Body of pancreas (tissue), 4 donors: ENCODE data around the gene POC1A. TPM values are rescaled to one million over a fixed set of nuclear protein-coding genes. Genes with fewer than 3 reads are reported as not detected.
A peak's percentile ranks its signal among the peaks of the same experiment; 100 is the strongest.

Experiments used
- ATAC-seq: fragments of 150-250 bp; one replicate; pipeline ENCODE4 v1.9.1; 2016
- DNase-seq, 4 donors: peaks; one replicate each; pipeline ENCODE4 v3.0.0-alpha.2; 2019
- H3K27ac ChIP-seq, 4 donors: fragments of 200-600 bp; sonication (generic); 1 replicate in 3 of 4; 2 replicates in 1 of 4; pipeline versions ENCODE4 v1.5.1 to v1.6.1; 2016 to 2019; ENCODE audit warnings: mild to moderate bottlenecking in 1 of 4, mixed read lengths in 1 of 4, moderate library complexity in 1 of 4
- H3K27me3 ChIP-seq, 2 donors: fragments of 200-600 bp; sonication (generic); one replicate each; pipeline ENCODE4 v1.6.0; 2016; ENCODE audit warnings: mild to moderate bottlenecking in 1 of 2
- H3K36me3 ChIP-seq, 2 donors: fragments of 200-600 bp; sonication (generic); replicated peaks in 1 of 2; 2 replicates each; pipeline ENCODE4 v1.5.1; 2016; ENCODE audit warnings: low read depth in 2 of 2; ENCODE audit not compliant: insufficient read depth in 1 of 2
- H3K4me1 ChIP-seq: fragments of 200-600 bp; sonication (generic); one replicate; pipeline ENCODE4 v1.6.0; 2016
- H3K4me3 ChIP-seq, 2 donors: fragments of 200-600 bp; sonication (generic); 1 replicate in 1 of 2; 2 replicates in 1 of 2; pipeline ENCODE4 v1.5.1; 2016 to 2019
- H3K9me3 ChIP-seq, 3 donors: fragments of 200-600 bp; sonication (generic); 1 replicate in 2 of 3; 2 replicates in 1 of 3; pipeline ENCODE4 v1.5.1; 2016
- CTCF ChIP-seq, 7 experiments: fragments of 450-650 bp in 4 of 7; fragments of 200-600 bp in 3 of 7; sonication (generic) in 3 of 7; IDR thresholded peaks; one replicate each; pipeline ENCODE4 v1.5.1; 2016 to 2019; ENCODE audit warnings: antibody characterized with exemption in 7 of 7
- POLR2A ChIP-seq, 3 donors: fragments of 450-650 bp; IDR thresholded peaks; one replicate each; pipeline ENCODE4 v1.6.1; 2016; ENCODE audit warnings: antibody characterized with exemption in 3 of 3, mild to moderate bottlenecking in 2 of 3
- WGBS, 2 donors: methylation state at CpG; one replicate each; pipeline ENCODE4 v1.1.5; 2017; 5-methylcytosine and 5-hydroxymethylcytosine counted together
- intact Hi-C: fragments of 100-400 bp; cut with DNase I; formaldehyde crosslinking; loops from one replicate; pipeline ENCODE4 v1.15.1; 2023
- total RNA-seq, 2 donors: library from RNA; depleted of rRNA; stranded (reverse); fragments of >200 nt; gene quantifications; one replicate each; pipeline ENCODE4 v1.1.0, GENCODE V29; 2016

POC1A gene
- total RNA-seq, 2 donors from 2014 or later: 0.26 to 3.3 TPM

DNA sequence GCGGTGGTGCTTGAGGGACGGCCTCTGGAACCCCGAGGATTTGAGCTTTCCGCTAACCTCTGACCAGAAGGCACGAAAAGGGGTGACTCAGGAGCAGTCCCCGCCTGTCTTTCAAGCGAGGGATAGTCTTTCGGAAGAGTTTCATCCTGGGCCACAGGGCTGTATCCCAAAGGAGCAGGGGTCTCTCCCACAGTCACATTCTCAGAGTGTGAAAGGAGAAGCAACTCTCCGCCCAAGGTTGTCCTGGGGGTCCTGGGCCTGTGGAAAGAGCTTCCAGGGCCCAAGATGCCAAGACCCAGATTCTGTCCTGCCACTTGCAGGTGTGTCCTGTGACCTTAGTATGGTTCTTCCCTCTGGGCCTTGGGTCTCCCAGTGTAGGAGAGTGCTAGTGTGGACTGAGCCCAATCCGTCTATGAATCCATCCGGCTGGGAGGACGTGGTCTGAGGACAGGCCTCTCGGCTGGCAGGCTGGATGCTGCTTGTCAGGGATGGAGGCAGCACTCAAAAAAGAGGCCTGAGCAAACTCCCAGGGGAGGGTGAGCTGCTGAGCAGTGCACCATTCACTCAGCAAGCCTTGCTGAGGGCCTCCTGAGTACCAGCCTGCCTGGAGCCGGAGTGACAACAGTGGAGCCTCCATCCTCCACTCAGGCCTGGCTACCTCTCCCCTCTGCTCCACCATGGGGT, 96.3 kb downstream of the POC1A start:
- H3K27ac ChIP-seq: peak overlapping the region in 3 of 4 donors; percentile 74 to 95 (median 88)
- TF ChIP-seq POLR2A (IDR thresholded peaks at IDR 0.05) (no peak), CTCF (IDR thresholded peaks at IDR 0.05) (no peak)
- DNase-seq (peak in 1 of 4 donors; percentile 18), ATAC-seq (no peak)
- no peak overlapping the region for H3K4me3 ChIP-seq
- WGBS, 2 donors: 59 to 62% methylated on average over 3 to 13 of the region's 14 CpGs
- no peaks in the 10 kb centered on the region for H3K9me3 ChIP-seq
- no peaks in the 10 kb centered on the region for H3K27me3 ChIP-seq
- no peaks in the 10 kb centered on the region for H3K36me3 ChIP-seq
- intact Hi-C loops: no loop called here
- H3K4me1 ChIP-seq: peaks cover 40% of the 10 kb centered on the region

DNA sequence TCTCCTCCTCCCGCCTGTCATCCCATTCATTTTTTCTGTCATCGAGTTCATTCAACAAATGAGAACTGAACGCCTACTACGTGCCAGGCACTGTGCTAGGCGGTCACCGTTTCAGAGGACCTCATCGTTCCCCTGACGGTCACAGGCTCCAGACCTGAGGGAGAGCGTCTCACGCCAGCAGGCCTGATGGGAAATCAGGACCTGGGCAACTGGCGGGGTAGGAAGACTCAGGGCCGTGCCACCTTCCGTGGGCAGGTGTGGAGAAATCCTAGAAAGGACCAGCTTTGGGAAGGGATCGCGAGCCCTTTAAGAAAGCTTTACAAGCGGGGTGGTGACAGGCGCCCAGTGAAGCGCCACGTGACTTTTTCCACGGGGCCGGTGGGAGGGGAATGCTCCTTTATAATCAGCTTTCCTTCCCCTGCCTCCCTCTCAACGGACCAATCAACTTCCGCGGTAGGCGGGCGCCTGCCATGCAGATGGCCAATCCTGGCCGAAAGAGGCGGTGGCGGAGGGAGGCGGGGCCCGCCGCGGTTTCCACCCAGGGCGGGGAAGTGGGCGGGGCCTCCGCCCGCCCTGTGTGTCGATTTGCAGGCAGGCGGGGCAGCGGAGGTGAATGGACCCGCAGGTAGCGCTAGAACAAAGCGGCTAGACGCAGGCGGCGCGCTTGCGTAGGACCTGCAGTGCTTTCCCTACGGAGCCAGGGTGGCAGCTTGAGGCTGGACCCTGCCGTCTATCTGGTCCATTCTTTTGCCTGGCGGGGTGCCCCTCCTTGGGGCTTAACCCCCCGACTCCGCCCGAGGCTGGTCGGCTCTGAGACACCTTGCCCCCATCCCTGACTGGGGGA, 97.0 kb downstream of the POC1A start:
- H3K4me1 ChIP-seq: peaks cover 48% of the 10 kb centered on the region
- H3K27me3 ChIP-seq: no peaks in the 10 kb centered on the region
- H3K4me3 ChIP-seq: peak overlapping the region; percentile 23 to 57
- H3K9me3 ChIP-seq: no peaks in the 10 kb centered on the region
- 0 to 1% methylated on average over 9 to 55 of the region's 55 CpGs for WGBS, 2 donors
- peak overlapping the region; percentile 85 to 95 (median 88) for H3K27ac ChIP-seq
- ATAC-seq: peak; percentile 92
- no peaks in the 10 kb centered on the region for H3K36me3 ChIP-seq
- TF ChIP-seq POLR2A (IDR thresholded peaks at IDR 0.05) (peak; percentile 47 to 80 (median 76)), CTCF (IDR thresholded peaks at IDR 0.05) (peak in 3 of 7 experiments; percentile 10 to 20 (median 13))
- peak; percentile 99 to 100 (median 100) for DNase-seq
- intact Hi-C loops: no loop called here

DNA sequence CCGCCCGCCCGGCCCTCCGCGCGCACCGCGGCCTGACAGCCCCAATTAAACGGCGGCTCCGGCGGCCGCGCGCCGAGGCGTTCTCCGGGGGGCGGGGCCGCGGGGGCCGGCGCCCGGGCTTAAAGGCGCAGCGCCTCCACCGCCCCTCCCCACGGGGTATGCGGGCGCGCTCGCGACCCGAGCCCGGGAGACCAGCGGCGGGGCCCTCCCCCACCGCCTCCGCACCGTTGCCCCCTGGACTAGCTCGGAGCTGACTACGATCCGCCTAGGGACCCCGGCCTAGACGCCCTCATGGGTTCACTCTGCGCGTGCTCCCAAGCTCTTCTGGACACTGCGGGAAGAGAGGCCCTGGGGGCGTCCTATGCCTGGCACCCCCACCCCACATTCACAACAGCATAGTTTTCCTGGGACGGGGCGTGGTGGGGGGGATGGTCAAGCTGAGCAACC, 97.7 kb downstream of the POC1A start, which contains the start of gene DUSP7:
Gene DUSP7, minus strand, starts transcription at position 51 of the 447 bp plus-strand sequence. CDS start 205 bp downstream, outside the sequence.
- peak; percentile 67 to 77 (median 70) for DNase-seq
- H3K4me1 ChIP-seq: peaks cover 54% of the 10 kb centered on the region
- peak within 1 kb of the TSS; percentile 85 to 95 (median 88) for H3K27ac ChIP-seq
- intact Hi-C loops: no loop called here
- WGBS, 2 donors: 2% methylated on average over 46 of the region's 51 CpGs; no CpG with 5 or more reads in 1 of the 2 donors
- TF ChIP-seq CTCF (IDR thresholded peaks at IDR 0.05) (no peak), POLR2A (IDR thresholded peaks at IDR 0.05) (no peak)
- H3K36me3 ChIP-seq: no peaks in the 10 kb centered on the region
- peak within 1 kb of the TSS; percentile 45 to 57 for H3K4me3 ChIP-seq
- H3K9me3 ChIP-seq: no peaks in the 10 kb centered on the region
- no peaks in the 10 kb centered on the region for H3K27me3 ChIP-seq
- ATAC-seq: peak; percentile 62

- TF ChIP-seq CTCF (IDR thresholded peaks at IDR 0.05): peak in 3 of 7 experiments; percentile 20 to 32 (median 30)
- TF ChIP-seq POLR2A (IDR thresholded peaks at IDR 0.05): no peak
- Histone ChIP-seq H3K27me3 (no peaks in the 10 kb centered on the region), H3K27ac (peak overlapping the region; percentile 64 to 85 (median 73)), H3K36me3 (peaks cover 0 to 2% of the 10 kb centered on the region in 2 donors), H3K4me1 (peaks cover 56% of the 10 kb centered on the region), H3K4me3 (peak overlapping the region; percentile 45 to 49), H3K9me3 (no peaks in the 10 kb centered on the region)
- 1% methylated on average over 88 of the region's 94 CpGs; no CpG with 5 or more reads in 1 of the 2 donors for WGBS, 2 donors
- DNase-seq (peak; percentile 47 to 60 (median 52)), ATAC-seq (peak; percentile 5)
- intact Hi-C loops: no loop called here
Observed at GRCh38 chr3:52055537-52056351, 98.5 kb downstream of the POC1A start.
